ENCODE measurements around the gene FOXP1.
A peak's percentile ranks its signal among the peaks of the same experiment; 100 is the strongest.

FOXP1 gene

GRCh38 chr3:71478568-71478967, 105.0 kb downstream of the FOXP1 start:
- peak; percentile 84 for DNase-seq

DNA sequence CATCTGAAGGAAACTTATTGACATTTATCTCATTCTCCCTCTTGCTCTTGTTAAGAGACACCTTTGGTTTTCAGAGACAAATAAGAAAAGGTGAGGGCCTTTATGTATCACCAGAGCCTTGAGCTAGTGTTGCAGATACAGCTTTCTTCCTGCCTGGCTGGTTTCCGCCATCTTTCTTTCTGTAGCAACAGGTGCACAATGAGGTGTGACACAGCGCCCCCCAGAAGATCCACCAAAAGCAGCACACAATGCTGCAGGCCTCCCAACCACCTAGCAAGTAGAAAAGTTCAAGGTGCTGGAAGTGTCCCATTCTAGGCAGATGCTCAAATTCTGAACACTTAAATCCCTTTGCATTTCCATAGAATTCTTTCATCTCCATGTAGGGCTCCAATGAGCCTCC, 106.6 kb downstream of the FOXP1 start:
- no peak for DNase-seq

DNA sequence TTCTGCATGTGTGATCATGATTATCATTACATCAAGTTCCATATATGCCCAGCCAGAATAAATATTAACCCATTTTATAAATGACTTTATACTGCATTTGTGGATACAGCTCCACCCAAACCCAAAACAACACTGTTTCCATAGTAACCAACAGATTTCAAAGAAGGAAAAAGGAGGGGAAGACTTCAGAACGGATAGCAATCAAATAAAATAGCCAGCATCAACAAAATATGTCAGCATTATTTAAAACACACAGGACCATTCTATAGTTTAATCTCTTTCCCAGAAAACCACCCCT, 114.4 kb downstream of the FOXP1 start:
- DNase-seq, result no peak

DNA sequence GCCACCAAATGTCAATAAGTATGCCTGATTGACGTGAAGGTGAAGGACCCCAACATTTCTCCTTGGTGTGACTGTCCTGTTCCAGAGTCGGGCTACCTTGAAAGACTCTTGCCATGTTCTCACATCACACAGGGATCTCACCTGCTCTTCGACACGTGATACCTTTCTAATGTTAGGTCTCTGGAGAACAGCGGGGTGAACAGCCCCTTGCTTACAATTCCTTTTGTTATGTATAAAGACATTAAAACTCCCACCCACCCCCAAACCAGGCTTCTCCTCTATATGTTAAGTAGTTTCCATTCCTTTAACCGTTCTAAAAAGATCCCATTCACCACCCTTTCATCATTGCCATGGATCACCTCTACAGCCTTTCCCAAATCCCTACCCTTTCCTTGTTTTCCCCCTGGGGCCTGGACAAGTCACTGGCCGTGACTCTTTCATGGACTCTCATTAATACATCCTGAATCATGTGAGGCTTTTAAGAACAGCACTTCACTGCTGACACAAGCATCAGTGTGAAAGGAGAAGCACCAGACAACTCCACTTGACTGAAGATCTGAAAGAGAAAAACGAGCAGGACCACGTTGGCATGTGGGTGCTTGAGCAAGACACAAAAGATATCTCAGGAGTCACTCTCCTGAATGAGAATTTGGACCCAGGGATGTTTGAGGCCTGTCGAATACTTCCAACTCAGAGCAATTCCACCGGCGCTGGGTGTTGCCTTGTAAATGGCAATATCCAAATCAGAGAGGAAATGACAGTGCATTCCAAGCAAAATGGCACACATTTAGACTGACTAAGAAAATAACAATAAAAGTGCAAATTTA, 115.0 kb downstream of the FOXP1 start:
- DNase-seq, result no peak

DNA sequence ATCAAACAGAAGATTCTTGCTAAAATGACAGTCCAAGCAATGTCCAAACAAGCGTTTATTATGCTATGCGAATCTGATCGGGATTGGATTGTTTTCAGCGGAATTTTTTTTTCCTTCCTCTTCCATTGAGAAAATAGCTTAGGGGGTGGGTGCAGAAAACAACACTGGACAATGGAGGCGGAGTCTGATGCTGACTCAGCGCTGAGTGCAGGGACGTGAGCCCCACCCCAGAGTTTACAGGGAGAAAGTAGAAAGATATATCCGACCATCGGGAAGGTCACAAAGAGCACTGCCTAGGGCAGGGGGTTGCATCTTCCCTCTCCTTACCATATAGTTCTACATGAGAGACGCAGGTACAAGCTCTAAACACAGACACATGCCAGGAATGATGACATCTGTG, 117.0 kb downstream of the FOXP1 start:
- no peak for DNase-seq

DNA sequence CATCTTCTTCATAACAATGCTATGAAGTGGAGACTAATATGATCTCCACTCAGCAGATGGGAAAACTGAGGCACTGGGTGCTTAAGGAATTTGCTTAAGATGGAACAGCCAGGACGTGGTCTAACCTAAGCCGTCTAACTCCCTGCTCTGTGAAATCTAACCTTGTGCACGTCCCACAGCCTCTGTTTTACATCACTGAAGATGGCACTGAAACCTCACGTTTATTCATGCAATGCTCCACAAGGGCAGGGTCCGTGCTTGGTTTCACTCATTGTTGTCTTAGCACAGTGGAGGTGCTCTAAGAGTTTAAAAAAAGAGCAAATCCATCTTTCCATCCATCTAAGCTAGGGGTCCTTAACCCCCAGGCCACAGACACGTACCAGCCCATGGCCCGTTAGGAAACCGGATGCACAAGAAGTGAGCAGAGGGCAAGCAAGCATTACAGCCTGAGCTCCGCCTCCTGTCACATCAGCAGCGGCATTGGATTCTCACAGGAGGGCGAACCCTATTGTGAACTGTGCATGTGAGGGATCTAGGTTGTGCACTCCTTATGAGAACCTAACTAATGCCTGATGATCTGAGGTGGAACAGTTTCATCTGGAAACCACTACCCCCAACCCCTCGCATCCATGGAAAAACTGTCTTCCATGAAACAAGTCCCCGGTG, 118.0 kb downstream of the FOXP1 start:
- no peak for DNase-seq

DNA sequence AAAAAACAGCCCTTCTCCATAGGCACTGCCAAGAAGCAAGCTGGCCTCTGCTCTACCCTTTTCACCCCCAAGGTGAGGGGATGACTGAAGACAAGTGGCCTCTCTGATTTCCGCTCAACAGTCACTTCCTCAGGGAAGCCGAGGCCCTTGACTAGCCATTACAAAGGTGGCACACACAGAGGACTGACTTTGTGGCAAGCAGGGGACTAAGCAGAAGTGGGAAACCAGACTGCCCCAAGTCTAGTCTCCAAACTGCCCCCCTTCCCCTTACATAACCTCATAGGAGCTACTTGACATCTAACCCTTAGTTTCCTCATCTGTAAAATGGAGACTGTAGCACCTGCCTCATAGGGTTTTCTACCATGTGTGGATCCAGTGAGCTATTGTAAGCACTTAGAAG, 118.9 kb downstream of the FOXP1 start:
- no peak for DNase-seq

- no peak for DNase-seq
These were observed 119.9 kb downstream of the FOXP1 start for GRCh38 chr3:71463617-71464016.

DNA sequence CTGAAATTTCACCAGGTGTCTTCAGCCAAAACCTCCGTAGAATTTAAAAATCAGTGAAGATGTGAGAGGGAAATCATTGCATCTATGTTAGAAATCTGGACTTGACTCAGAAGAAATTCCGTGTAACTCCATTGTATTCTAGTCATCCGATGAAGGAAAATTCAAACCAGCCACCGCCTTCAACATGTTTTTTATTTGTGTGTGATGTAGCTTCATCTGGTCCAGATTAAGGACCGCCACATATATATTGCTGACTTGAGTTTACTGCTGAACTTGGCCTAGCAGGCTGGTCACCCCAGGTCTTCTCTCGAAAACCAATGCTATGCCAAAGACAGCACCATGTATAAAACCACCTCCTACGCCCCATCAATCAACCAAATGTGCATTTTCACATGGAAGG, 120.9 kb downstream of the FOXP1 start:
- no peak for DNase-seq

DNA sequence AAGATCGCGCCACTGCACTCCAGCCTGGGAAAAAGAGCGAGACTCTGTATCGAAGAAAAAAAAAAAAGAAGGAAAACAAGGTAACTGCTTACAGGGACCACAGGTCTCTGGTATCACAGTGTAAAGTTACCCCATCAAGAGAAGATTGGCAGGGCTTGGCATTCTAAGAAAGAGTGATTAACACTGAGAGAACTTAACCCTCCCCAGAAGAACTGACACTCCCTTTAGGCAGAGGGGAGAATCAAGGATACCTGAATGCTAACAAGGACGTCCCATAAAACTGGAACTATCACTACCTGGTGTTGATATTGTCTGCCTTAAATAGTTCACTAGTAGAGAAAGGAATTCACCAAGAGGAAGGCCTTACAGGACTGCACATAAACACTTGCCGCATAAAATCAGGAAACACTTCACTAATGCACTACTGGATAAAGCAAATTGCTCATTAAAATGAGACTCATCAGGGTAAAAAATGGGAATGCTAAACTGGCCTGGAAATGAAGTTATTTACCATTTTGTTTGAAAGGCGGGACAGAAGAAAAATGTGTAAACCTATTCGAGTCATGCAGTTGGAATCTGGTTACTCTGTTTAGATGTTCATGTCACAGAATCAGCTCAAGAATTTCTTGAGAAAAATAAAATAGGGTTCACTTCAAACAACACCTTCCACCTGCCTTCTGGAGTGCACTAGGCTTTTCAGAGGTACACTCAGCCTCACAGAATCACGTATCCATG, 121.6 kb downstream of the FOXP1 start:
- DNase-seq, result no peak

- DNase-seq, result peak; percentile 30
These were observed 122.4 kb downstream of the FOXP1 start for GRCh38 chr3:71461114-71461513.

DNA sequence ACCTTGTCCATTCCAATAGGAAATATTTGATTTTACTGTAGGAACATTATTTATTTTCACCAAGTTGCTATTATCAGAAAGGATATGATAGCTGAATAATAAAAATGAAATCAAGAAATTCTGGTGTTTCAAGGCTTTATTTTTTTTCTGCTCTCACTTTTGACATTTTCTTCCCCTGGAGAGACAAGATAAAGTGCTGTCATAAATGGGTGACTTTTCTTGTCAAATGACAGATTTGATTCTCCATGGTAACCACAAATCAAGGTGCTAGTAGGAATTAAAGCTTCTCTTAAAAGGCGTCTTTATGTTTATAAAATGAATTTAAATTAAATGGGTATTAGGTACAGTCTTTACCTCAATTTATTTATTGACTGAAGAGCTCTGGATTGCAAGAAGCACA, 124.6 kb downstream of the FOXP1 start:
- DNase-seq, result no peak

- no peak for DNase-seq
These were observed 126.7 kb downstream of the FOXP1 start for GRCh38 chr3:71456826-71457225.

DNA sequence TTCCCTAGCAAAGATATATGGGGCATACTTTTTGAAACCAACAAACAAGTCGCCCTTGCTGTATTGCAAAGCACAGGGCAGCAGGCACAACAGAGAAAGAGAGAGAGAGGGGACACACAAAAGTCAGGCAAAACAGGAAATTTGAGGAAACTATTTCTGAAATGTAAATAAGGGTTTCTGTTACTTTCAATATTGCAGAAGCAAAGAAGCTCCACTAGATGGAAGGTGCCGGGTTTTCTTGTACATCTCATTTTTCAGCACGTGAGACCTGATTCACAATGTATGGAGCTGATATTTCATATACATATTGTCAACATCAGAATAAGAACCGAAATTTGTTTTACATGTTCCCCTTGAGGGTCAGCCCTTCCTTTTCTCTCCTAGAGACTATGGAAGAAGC, 127.4 kb downstream of the FOXP1 start:
- DNase-seq, result no peak

- DNase-seq, result no peak
These were observed 128.8 kb downstream of the FOXP1 start for GRCh38 chr3:71454512-71455403.

GRCh38 chr3:71453822-71454511, 129.6 kb downstream of the FOXP1 start:
- no peak for DNase-seq

- no peak for DNase-seq
These were observed 130.2 kb downstream of the FOXP1 start for GRCh38 chr3:71453319-71453718.

DNA sequence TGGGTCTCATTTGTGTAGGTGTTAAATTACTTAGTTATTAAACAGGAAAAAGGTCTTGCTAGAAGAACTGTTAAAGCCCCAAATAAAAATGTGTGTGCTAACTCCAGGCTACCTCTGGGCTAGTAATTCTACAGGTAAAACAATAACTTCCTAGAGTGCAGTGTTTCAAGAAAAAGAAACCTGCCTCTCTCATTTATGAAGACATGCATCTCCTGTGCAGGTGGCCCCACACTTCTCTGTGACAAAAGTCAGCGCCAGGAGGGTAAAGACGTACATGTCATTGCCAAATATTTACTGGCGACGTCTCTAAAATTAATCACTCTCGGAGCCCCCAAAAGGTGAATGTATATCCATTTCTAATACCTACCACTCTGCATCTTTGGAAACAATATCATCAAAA, 131.7 kb downstream of the FOXP1 start:
- DNase-seq, result no peak

- no peak for DNase-seq
These were observed 132.5 kb downstream of the FOXP1 start for GRCh38 chr3:71451060-71451459.

DNA sequence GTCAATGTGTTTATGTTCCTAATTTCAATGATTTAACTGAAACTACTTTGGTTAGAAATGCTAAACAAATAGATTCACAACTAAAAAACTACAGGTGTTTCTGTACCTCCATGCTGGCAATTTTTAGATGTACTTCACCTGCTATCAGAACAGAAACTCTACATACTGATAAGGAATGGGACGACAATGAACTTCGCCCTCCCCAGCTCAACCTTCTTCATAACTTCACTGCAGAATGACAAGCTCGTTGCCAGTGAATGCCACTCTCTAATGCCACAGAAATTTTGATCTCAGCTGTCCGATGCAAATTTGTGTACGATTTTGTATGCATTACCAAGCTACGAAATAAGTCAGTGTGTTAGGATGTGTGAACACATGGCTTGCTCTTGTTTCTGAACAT, 133.4 kb downstream of the FOXP1 start:
- DNase-seq, result no peak

DNA sequence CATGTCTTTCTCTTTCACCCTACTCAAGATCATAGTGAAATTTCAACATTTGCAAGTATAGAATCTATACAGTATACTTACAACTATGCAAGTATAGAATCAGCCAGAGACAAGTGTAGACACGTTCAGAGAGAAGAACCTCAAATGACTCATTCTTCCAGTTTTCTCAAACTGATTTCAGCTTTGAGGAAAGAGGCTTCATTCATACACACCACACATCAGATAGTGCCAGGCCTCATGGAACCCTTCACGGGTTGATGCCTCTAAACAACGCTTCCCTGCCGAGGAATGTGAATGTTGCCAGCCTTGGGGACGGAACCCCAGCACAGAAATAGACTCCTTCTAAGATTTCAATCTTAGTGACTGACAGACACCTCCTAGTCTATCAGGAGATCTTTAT, 135.7 kb downstream of the FOXP1 start:
- no peak for DNase-seq

GRCh38 chr3:71447197-71447596, 136.3 kb downstream of the FOXP1 start:
- no peak for DNase-seq

DNA sequence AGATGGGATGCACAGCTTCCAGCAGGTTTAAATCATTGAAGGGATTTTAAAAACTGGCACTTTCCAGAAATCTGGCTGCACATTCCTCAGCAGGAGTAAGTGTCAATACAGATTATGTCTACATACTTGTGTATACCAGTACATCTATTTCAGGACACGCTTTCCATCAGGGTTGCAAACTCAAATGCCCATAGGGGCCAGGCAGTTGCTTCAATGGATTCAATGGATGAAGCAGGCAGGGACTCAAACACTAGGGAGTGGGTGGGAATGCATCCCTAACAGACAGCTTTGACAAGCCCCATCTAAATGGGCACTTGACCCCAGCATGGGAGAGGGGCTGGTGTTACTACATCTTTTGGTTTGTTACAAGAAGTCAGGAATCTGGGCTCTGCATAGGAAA, 136.8 kb downstream of the FOXP1 start:
- DNase-seq, result no peak
